Large intestine (tissue), 12 donors: ENCODE measurements around the gene ARHGAP9. TPM values are rescaled to one million over a fixed set of nuclear protein-coding genes. Genes with fewer than 3 reads are reported as not detected.

Experiments
- DNase-seq, 2 donors: peaks; one replicate each; pipeline versions ENCODE4 v3.0.0 to v3.0.0-alpha.2; 2013
- H3K27ac ChIP-seq: one replicate; pipeline ENCODE4 v1.5.1; 2013; ENCODE audit warnings: low read length
- H3K27me3 ChIP-seq: 2 replicates; pipeline ENCODE4 v1.6.1; 2013; ENCODE audit warnings: low read length; ENCODE audit not compliant: control insufficient read depth, insufficient read depth
- H3K36me3 ChIP-seq: 2 replicates; pipeline ENCODE4 v1.6.1; 2013; ENCODE audit warnings: low read length; ENCODE audit not compliant: control insufficient read depth, insufficient read depth
- H3K4me1 ChIP-seq: one replicate; pipeline ENCODE4 v1.6.1; 2013; ENCODE audit warnings: low read length; ENCODE audit not compliant: control insufficient read depth, insufficient read depth
- H3K4me3 ChIP-seq: one replicate; pipeline ENCODE4 v1.5.1; 2013; ENCODE audit warnings: low read length
- H3K9me3 ChIP-seq: one replicate; pipeline ENCODE4 v1.6.1; 2013; ENCODE audit warnings: mild to moderate bottlenecking, low read depth, low read length, moderate library complexity; ENCODE audit not compliant: control insufficient read depth
- WGBS: methylation state at CpG from one replicate; pipeline ENCODE4 v1.1.5; 2013; ENCODE audit warnings: low lambda C conversion rate; ENCODE audit not compliant: insufficient coverage; 5-methylcytosine and 5-hydroxymethylcytosine counted together
- long read RNA-seq, 11 donors: transcript quantifications; one replicate each; lab custom pipeline, GENCODE V29; 2026
- polyA plus RNA-seq: library from polyadenylated mRNA; unstranded; fragments of 120-200 nt; gene quantifications from one replicate; pipeline ENCODE4 v1.2.1, GENCODE V29; 2013

ARHGAP9 gene
- 16.1 TPM for polyA plus RNA-seq
- long read RNA-seq, donor 1: 0 reads
- long read RNA-seq, donor 2, partial matches to known transcripts: 0 of 3 reads
- long read RNA-seq, donor 2, other reads (novel, unspliced or antisense): 0 of 3 reads
- long read RNA-seq, donor 3: 0 reads
- long read RNA-seq, donor 4: 0 reads
- long read RNA-seq, donor 5, partial matches to known transcripts: 16 of 22 reads
- long read RNA-seq, donor 5, other reads (novel, unspliced or antisense): 5 of 22 reads
- long read RNA-seq, donor 6, partial matches to known transcripts: 38 of 50 reads
- long read RNA-seq, donor 6, other reads (novel, unspliced or antisense): 12 of 50 reads
- long read RNA-seq, donor 7, partial matches to known transcripts: 18 of 18 reads
- long read RNA-seq, donor 7, other reads (novel, unspliced or antisense): 0 of 18 reads
- long read RNA-seq, donor 8: 0 reads
- long read RNA-seq, donor 9, partial matches to known transcripts: 10 of 10 reads
- long read RNA-seq, donor 9, other reads (novel, unspliced or antisense): 0 of 10 reads
- long read RNA-seq, donor 10, partial matches to known transcripts: 16 of 25 reads
- long read RNA-seq, donor 10, other reads (novel, unspliced or antisense): 9 of 25 reads
- long read RNA-seq, donor 11, partial matches to known transcripts: 13 of 20 reads
- long read RNA-seq, donor 11, other reads (novel, unspliced or antisense): 7 of 20 reads

DNA sequence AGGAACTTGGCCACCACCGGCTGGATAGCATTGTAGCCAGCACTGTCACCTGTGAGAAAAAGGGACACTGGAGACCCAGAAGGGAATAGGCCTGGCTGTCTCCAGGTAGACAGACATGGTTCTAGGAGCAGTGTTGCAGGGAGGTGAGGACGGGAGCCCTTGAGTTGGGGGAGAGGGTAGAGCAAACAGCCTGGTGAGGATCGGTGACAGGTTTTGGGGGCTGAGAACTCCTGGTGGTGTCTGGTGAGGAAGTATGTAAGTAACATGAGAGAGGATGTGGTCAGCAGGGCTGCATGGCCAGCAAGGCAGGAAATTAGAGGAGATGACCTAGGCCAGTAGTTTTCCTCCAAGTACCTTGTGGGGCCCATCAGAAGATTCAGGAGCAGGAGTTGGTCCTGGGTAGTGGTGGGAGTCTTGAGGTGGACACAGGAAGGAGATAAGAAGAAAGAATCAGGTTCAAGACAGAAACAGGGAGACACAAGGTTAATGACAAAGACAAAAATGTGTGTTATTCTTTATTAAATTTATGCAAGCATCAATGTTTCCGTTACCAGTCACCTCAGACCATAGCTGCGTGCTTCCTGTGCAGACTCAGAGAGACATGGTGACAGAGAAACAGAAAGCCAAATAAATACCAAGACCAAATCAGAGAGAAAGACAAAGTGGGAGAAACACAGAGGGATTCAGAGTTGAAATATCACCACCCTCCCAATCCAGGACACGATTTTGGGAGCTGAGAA lies at the start of gene ARHGAP9:
TSS of gene ARHGAP9 (minus strand) at position 491 of the 740 bp plus-strand sequence. CDS start at position 31, 460 bp downstream.
- no peak for DNase-seq

DNA sequence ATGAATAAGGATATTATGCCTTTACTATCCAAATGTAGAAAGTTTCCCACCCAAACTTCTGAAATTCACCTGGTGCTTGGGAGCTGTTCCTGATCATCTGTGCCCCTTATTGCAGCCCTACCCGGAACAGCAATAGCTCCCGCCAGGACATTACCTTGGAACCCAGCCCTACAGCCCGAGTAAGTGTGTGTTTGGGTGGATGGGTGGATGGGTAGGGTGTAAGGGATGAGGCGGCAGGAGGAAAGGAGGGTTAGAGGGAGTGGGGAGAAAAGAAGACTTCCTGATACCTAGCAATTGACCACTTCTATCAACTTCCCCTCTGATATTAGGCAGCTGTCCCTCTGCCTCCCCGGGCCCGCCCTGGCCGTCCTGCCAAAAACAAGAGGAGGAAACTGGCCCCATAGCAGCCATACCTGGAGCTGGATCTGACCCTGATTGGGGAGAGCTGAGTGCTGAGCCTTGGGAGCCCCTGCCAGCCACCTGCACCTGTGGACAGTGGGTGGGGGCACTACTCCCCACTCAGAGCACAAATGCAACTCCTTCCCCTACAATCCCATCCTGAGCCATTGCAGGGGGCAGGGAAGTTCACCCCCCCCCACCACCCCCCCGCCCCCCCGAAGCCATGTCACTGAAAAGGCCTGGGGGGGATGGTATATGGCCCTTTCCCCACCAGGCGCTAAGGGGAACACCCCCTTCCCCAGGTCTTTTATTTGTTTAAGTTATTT lies 49.3 kb upstream of the ARHGAP9 start:
- Histone ChIP-seq H3K9me3 (no peaks in the 10 kb centered on the region), H3K27ac (no peak overlapping the region), H3K27me3 (no peaks in the 10 kb centered on the region), H3K4me3 (no peak overlapping the region), H3K36me3 (peaks cover 95% of the 10 kb centered on the region), H3K4me1 (peaks cover 14% of the 10 kb centered on the region)
- DNase-seq: no peak
- WGBS: 67% methylated on average over 1 of the region's 10 CpGs

More for the DNA sequence above, at the start of gene ARHGAP9:
- H3K27ac ChIP-seq: no peak within 1 kb of the TSS
- H3K9me3 ChIP-seq: no peaks in the 10 kb centered on the region
- H3K27me3 ChIP-seq: peaks cover 58% of the 10 kb centered on the region
- WGBS: 94% methylated on average over 2 of the region's 6 CpGs
- no peaks in the 10 kb centered on the region for H3K36me3 ChIP-seq
- H3K4me1 ChIP-seq: peaks cover 10% of the 10 kb centered on the region
- H3K4me3 ChIP-seq: peak within 1 kb of the TSS; percentile 3

DNA sequence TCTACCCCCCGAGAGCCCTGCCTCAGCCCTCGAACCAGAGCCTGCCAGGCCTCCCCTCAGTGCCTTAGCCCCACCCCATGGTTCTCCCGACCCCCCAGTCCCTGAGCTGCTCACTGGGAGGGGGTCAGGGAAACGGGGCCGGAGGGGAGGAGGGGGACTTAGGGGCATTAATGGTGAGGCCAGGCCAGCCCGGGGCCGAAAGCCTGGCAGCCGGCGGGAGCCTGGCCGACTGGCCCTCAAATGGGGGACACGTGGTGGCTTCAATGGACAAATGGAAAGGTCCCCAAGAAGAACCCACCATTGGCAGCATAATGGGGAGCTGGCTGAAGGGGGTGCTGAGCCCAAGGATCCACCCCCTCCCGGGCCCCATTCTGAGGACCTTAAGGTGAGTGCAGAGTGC lies 48.5 kb upstream of the ARHGAP9 start:
- WGBS: no CpG with 5 or more reads among the region's 12 CpGs
- Histone ChIP-seq H3K4me3 (no peak overlapping the region), H3K4me1 (peaks cover 19% of the 10 kb centered on the region), H3K9me3 (no peaks in the 10 kb centered on the region), H3K36me3 (peaks cover 91% of the 10 kb centered on the region), H3K27me3 (no peaks in the 10 kb centered on the region), H3K27ac (no peak overlapping the region)
- DNase-seq: no peak

DNA sequence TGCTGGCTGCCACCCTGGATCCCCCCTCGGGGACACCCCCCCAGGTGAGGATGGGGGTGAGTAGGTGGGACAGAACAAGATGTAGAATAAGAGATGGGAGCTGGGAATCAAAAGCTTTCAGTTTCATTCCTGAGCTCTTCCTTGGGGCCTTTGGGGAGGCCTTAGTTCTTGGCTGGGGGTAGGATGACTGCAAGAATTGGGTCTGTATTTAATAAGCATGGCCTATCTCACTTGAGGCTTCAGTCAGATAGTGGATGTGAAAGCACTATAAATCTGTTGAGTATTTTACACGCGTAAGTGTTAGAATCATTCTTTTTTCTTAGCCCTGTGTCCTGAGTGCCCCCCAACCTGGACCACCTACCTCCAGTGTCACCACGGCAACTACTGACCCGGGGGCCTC lies 47.5 kb upstream of the ARHGAP9 start:
- H3K36me3 ChIP-seq: peaks cover 81% of the 10 kb centered on the region
- DNase-seq: no peak
- H3K9me3 ChIP-seq: no peaks in the 10 kb centered on the region
- H3K27me3 ChIP-seq: no peaks in the 10 kb centered on the region
- H3K27ac ChIP-seq: no peak overlapping the region
- whole genome bisulfite sequencing: no CpG with 5 or more reads among the region's 5 CpGs
- H3K4me1 ChIP-seq: peaks cover 21% of the 10 kb centered on the region
- no peak overlapping the region for H3K4me3 ChIP-seq

DNA sequence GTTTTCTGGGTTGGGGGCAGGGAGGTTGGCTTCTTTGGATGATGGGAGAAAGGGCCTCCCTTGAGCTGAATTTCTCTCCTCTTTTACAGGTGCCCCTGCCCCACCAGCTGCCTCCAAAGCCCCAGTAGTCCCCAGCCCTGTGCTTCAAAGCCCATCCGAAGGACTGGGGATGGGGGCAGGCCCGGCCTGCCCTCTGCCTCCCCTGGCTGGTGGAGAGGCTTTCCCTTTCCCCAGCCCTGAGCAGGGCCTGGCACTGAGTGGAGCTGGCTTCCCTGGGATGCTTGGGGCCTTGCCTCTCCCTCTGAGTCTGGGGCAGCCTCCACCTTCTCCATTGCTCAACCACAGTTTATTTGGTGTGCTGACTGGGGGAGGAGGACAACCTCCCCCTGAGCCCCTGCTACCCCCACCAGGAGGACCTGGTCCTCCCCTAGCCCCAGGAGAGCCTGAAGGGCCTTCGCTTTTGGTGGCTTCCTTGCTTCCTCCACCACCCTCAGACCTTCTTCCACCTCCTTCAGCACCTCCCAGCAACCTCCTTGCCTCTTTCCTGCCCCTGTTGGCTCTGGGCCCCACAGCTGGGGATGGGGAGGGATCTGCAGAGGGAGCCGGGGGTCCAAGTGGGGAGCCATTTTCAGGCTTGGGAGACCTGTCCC lies 46.9 kb upstream of the ARHGAP9 start:
- Histone ChIP-seq H3K4me1 (peaks cover 26% of the 10 kb centered on the region), H3K27ac (no peak overlapping the region), H3K9me3 (no peaks in the 10 kb centered on the region), H3K27me3 (no peaks in the 10 kb centered on the region), H3K36me3 (peaks cover 75% of the 10 kb centered on the region), H3K4me3 (no peak overlapping the region)
- no peak for DNase-seq
- WGBS: no CpG with 5 or more reads among the region's 4 CpGs

DNA sequence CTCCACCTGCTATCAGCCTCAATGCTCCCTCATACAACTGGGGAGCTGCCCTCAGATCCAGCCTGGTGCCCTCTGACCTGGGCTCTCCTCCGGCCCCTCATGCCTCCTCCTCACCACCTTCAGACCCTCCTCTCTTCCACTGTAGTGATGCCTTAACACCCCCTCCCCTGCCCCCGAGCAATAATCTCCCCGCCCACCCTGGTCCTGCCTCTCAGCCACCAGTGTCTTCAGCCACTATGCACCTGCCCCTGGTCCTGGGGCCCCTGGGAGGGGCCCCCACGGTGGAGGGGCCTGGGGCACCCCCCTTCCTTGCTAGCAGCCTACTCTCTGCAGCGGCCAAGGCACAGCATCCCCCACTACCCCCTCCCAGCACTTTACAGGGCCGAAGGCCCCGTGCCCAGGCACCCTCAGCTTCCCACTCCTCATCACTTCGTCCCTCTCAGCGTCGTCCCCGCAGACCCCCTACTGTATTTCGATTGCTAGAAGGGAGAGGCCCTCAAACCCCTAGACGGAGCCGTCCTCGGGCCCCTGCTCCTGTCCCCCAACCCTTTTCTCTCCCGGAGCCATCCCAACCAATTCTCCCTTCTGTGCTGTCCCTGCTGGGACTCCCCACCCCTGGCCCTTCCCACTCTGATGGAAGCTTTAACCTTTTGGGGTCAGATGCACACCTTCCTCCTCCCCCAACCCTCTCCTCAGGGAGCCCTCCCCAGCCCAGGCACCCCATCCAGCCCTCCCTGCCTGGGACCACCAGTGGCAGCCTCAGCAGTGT lies 46.1 kb upstream of the ARHGAP9 start:
- peaks cover 34% of the 10 kb centered on the region for H3K4me1 ChIP-seq
- no peaks in the 10 kb centered on the region for H3K9me3 ChIP-seq
- no peak overlapping the region for H3K27ac ChIP-seq
- no peaks in the 10 kb centered on the region for H3K27me3 ChIP-seq
- H3K36me3 ChIP-seq: peaks cover 67% of the 10 kb centered on the region
- no peak for DNase-seq
- WGBS: no CpG with 5 or more reads among the region's 16 CpGs
- no peak overlapping the region for H3K4me3 ChIP-seq

DNA sequence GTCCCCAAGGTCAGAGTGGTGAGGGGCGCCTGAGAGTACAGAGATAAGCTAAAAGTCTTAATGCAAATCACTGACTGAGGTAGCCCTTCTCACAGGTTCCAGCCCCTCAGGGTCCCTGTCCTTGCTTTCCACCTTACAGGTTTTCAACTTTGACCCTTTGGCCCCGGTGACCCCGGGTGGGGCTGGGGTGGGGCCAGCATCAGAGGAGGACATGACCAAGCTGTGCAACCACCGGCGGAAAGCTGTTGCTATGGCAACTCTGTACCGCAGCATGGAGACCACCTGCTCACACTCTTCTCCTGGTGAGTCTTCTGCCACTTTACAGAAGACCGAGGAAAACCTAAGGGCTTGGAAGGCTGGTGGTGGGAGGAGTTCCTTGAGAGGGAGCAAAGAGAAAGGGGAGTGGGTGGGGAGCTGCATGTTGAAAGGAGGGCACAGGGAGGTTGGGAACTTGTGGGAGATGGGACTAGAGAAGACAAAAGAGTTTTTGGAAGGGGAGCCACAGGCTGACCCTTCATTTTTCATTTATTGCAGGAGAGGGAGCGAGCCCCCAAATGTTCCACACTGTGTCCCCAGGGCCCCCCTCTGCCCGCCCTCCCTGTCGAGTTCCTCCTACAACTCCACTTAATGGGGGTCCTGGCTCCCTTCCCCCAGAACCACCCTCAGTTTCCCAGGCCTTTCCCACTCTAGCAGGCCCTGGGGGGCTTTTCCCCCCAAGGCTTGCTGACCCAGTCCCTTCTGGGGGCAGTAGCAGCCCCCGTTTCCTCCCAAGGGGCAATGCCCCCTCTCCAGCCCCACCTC lies 45.3 kb upstream of the ARHGAP9 start:
- peak overlapping the region; percentile 100 for H3K27ac ChIP-seq
- H3K27me3 ChIP-seq: no peaks in the 10 kb centered on the region
- DNase-seq: peak in 1 of 2 donors; percentile 17
- no CpG with 5 or more reads among the region's 11 CpGs for WGBS
- peaks cover 59% of the 10 kb centered on the region for H3K36me3 ChIP-seq
- H3K4me3 ChIP-seq: no peak overlapping the region
- H3K9me3 ChIP-seq: no peaks in the 10 kb centered on the region
- H3K4me1 ChIP-seq: peaks cover 34% of the 10 kb centered on the region

DNA sequence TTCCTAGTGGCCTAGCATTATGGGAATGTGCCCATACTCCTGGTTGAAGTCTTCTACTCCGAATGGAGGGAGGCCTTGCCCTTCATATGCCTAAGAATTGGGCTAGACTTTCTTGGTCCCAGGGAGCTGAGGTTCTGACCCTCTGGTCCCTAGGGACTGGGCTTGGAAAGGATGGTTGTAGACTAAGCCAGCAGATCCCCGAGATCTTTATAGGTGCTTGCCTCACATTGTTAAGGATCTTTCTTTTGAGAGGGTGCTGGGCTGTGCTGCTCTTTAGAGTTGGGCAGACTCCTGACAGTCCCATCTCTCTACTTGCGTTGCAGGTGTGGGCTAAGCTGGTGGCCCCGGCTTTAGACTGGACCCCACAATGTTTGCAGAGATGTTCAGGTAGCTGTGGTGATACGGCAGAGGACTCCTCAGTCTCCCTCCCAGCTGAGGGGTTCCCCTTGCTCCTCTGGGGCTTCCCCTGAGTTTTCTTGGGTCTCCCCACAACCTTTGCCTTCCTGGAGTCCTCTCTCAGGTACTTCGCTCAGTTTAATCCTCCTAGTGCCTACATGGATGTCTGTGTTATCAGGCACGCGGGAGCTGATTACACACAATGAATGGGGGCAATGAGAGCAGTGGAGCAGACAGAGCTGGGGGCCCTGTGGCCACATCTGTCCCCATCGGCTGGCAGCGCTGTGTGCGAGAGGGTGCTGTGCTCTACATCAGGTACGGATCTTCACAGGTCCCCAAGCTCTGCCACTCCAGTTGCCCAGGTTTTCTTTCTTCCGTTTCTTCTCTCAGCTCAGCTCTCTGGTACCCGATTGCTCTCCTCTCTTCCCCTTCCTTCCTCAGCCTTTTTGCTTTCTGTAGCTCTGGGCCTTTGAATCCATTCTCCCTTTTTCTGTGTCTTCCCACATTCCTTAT lies 44.3 kb upstream of the ARHGAP9 start:
- H3K36me3 ChIP-seq: peaks cover 48% of the 10 kb centered on the region
- no peaks in the 10 kb centered on the region for H3K27me3 ChIP-seq
- H3K4me1 ChIP-seq: peaks cover 35% of the 10 kb centered on the region
- peak overlapping the region; percentile 73 for H3K4me3 ChIP-seq
- peak overlapping the region; percentile 100 for H3K27ac ChIP-seq
- H3K9me3 ChIP-seq: no peaks in the 10 kb centered on the region
- WGBS: 11% methylated on average over 2 of the region's 14 CpGs
- peak in 1 of 2 donors; percentile 41 for DNase-seq
